GM12878 (cell line): ENCODE data around the gene SDK2. TPM values are rescaled to one million over a fixed set of nuclear protein-coding genes. Genes with fewer than 3 reads are reported as not detected.

ENCODE experiments used
- ATAC-seq: fragments of 200-7000 bp; cut with Tn5 transposase; 3 replicates; pipeline ENCODE4 v1.9.1; 2020; ENCODE audit warnings: mild to moderate bottlenecking, moderate library complexity
- BruUV-seq: library from RNA; stranded (reverse); fragments of 400-500 nt; replicated peaks from 2 replicates; lab custom pipeline; 2021; lab: Mats Ljungman, UMichigan
- CTCF ChIA-PET: fragments of 300-600 bp; sonication (Branson Sonifier 250); formaldehyde crosslinking; extraction: SDS; loops from one replicate; lab custom pipeline; 2021; ENCODE audit warnings: inconsistent platforms; lab: Yijun Ruan, JAX
- POLR2A ChIA-PET: fragments of 350-600 bp; formaldehyde crosslinking; extraction: SDS; loops from one replicate; lab custom pipeline; 2021; ENCODE audit warnings: inconsistent platforms; lab: Charles Lee
- RAD21 ChIA-PET: fragments of 300-600 bp; sonication (Branson Sonifier 250); formaldehyde crosslinking; loops from one replicate; lab custom pipeline; 2023; ENCODE audit warnings: antibody characterized with exemption; ENCODE audit not compliant: unreplicated experiment; lab: Charles Lee
- SMC1A ChIA-PET: fragments of 300-600 bp; sonication (Branson Sonifier 250); formaldehyde crosslinking; loops from one replicate; lab custom pipeline; 2023; ENCODE audit not compliant: unreplicated experiment, uncharacterized antibody; lab: Charles Lee
- DNase-seq: peaks from one replicate; pipeline ENCODE4 v3.0.0-alpha.2; 2011; ENCODE audit warnings: low read depth, low spot score
- FAIRE-seq: peaks from 3 replicates; lab custom pipeline; 2011; peaks lifted over from hg19 to GRCh38; lab: Jason Lieb, UNC
- H2AFZ ChIP-seq: 2 replicates; pipeline ENCODE4 v1.6.0; 2011; ENCODE audit warnings: low read depth, low read length, control low read depth; ENCODE audit not compliant: control insufficient read depth
- H3K27ac ChIP-seq: 2 replicates; pipeline ENCODE4 v1.5.1; 2011; ENCODE audit warnings: control low read depth; ENCODE audit not compliant: control insufficient read depth, insufficient read depth
- H3K27me3 ChIP-seq, 2 experiments: replicated peaks in 1 of 2; 2 replicates each; pipeline versions ENCODE4 v1.6.0 to v1.6.1; 2011; ENCODE audit warnings: low read length in 1 of 2; ENCODE audit not compliant: control insufficient read depth in 2 of 2, insufficient read depth in 2 of 2
- H3K36me3 ChIP-seq, 2 experiments: 2 replicates each; pipeline ENCODE4 v1.5.1; 2011; ENCODE audit warnings: low read length in 1 of 2; ENCODE audit not compliant: control insufficient read depth in 2 of 2, insufficient read depth in 2 of 2
- H3K4me1 ChIP-seq: 2 replicates; pipeline ENCODE4 v1.6.1; 2011; ENCODE audit warnings: mild to moderate bottlenecking, low read length, moderate library complexity, mixed read lengths; ENCODE audit not compliant: control insufficient read depth, insufficient read depth
- H3K4me2 ChIP-seq: 2 replicates; pipeline ENCODE4 v1.6.0; 2011; ENCODE audit warnings: control low read depth; ENCODE audit not compliant: control insufficient read depth, insufficient read depth
- H3K4me3 ChIP-seq: fragments of 200-600 bp; sonication (generic); 2 replicates; pipeline ENCODE4 v1.5.1; 2016
- H3K79me2 ChIP-seq: 2 replicates; pipeline ENCODE4 v1.6.0; 2011; ENCODE audit warnings: low read length; ENCODE audit not compliant: control insufficient read depth, insufficient read depth
- H3K9ac ChIP-seq: 2 replicates; pipeline ENCODE4 v1.8.0; 2011; ENCODE audit warnings: low read length, control low read depth, mixed read lengths; ENCODE audit not compliant: control insufficient read depth, insufficient read depth
- H3K9me3 ChIP-seq: replicated peaks from 3 replicates; pipeline ENCODE4 v1.5.1; 2011; ENCODE audit warnings: mild to moderate bottlenecking, low read length; ENCODE audit not compliant: control insufficient read depth, insufficient read depth
- H4K20me1 ChIP-seq: 2 replicates; pipeline ENCODE4 v1.6.0; 2011; ENCODE audit not compliant: control insufficient read depth, insufficient read depth
- BCL3 ChIP-seq: IDR thresholded peaks from 2 replicates; pipeline ENCODE4 v1.6.1; 2011; ENCODE audit warnings: borderline replicate concordance, low read depth, mild to moderate bottlenecking, moderate library complexity, low read length; ENCODE audit not compliant: insufficient read depth, poor library complexity, severe bottlenecking
- BRCA1 ChIP-seq: IDR thresholded peaks from 2 replicates; pipeline ENCODE4 v1.6.1; 2011; ENCODE audit warnings: low read depth, low read length, improper control_type of control experiment
- CBX3 ChIP-seq: fragments of 200-600 bp; sonication (generic); IDR thresholded peaks from 2 replicates; pipeline ENCODE4 v1.6.1; 2016; ENCODE audit warnings: low read depth, borderline replicate concordance
- CREM ChIP-seq: IDR thresholded peaks from 2 replicates; pipeline ENCODE4 v1.6.1; 2014; ENCODE audit warnings: antibody characterized with exemption, low read depth
- ELK1 ChIP-seq: IDR thresholded peaks from 2 replicates; pipeline ENCODE4 v1.6.1; 2012; ENCODE audit warnings: low read depth, low read length, improper control_type of control experiment
- FOXK2 ChIP-seq: fragments of 450-650 bp; IDR thresholded peaks from 2 replicates; pipeline ENCODE4 v1.6.1; 2017; ENCODE audit warnings: mild to moderate bottlenecking, moderate library complexity
- HDGF ChIP-seq: fragments of 450-650 bp; IDR thresholded peaks from 2 replicates; pipeline ENCODE4 v1.6.1; 2016; ENCODE audit warnings: antibody characterized with exemption
- IKZF2 ChIP-seq, 2 experiments: fragments of 450-650 bp; IDR thresholded peaks; 2 replicates each; pipeline ENCODE4 v1.6.1; 2017; ENCODE audit warnings: mild to moderate bottlenecking in 2 of 2, moderate library complexity in 2 of 2
- PAX5 ChIP-seq: IDR thresholded peaks from 2 replicates; pipeline ENCODE4 v1.6.1; 2011; ENCODE audit warnings: low read depth, low read length, borderline replicate concordance
- PKNOX1 ChIP-seq: fragments of 450-650 bp; IDR thresholded peaks from 2 replicates; pipeline ENCODE4 v1.6.1; 2016; ENCODE audit warnings: mild to moderate bottlenecking
- RAD51 ChIP-seq: fragments of 450-650 bp; IDR thresholded peaks from 2 replicates; pipeline ENCODE4 v1.6.1; 2016; ENCODE audit warnings: moderate library complexity, mild to moderate bottlenecking, inconsistent platforms
- RUNX3 ChIP-seq: IDR thresholded peaks from 2 replicates; pipeline ENCODE4 v1.6.1; 2012; ENCODE audit warnings: low read length, inconsistent platforms
- TCF3 ChIP-seq: IDR thresholded peaks from 2 replicates; pipeline ENCODE4 v1.6.1; 2012; ENCODE audit warnings: low read depth, mild to moderate bottlenecking, low read length, borderline replicate concordance; ENCODE audit not compliant: insufficient read depth
- ZBED1 ChIP-seq: IDR thresholded peaks from 2 replicates; pipeline ENCODE4 v1.6.1; 2016; ENCODE audit warnings: borderline replicate concordance
- ZZZ3 ChIP-seq: IDR thresholded peaks from 2 replicates; pipeline ENCODE4 v1.6.1; 2011; ENCODE audit warnings: low read depth; ENCODE audit not compliant: control insufficient read depth, insufficient read length
- WGBS: methylation state at CpG from one replicate; pipeline ENCODE4 v1.1.6; 2016; ENCODE audit warnings: low lambda C conversion rate; ENCODE audit not compliant: insufficient replicate concordance, insufficient coverage; ENCODE audit errors: missing lambda C conversion rate; 5-methylcytosine and 5-hydroxymethylcytosine counted together
- in situ Hi-C: fragments of 300-500 bp; cut with MboI; formaldehyde crosslinking; loops from 9 replicates; pipeline ENCODE4 v1.14.3; 2018; ENCODE audit warnings: mixed read lengths
- intact Hi-C: fragments of 100-400 bp; cut with micrococcal nuclease; formaldehyde crosslinking; loops from one replicate; pipeline ENCODE4 v1.14.2; 2022; ENCODE audit not compliant: unreplicated experiment
- polyA plus RNA-seq, 11 experiments: library from polyadenylated mRNA; depleted of rRNA in 4 of 11; unstranded in 6 of 11; stranded (reverse) in 5 of 11; fragments of >200 nt; fragmentation: Nextera tagmentation in 4 of 11; fragmentation: Illumina TruSeq in 1 of 11; extraction: Ambion mirVana in 4 of 11; extraction: Trizol in 1 of 11; gene quantifications; 1 replicate in 1 of 11; 2 replicates in 10 of 11; pipeline versions ENCODE4 v1.2.1 to v1.2.3, GENCODE V29; 2011 to 2016; ENCODE audit warnings: inconsistent platforms in 2 of 11, missing spikeins in 2 of 11, low read depth in 1 of 11
- total RNA-seq, 4 experiments: library from RNA; depleted of rRNA in 3 of 4; stranded (reverse); fragments of >200 nt in 3 of 4; fragmentation: Illumina TruSeq in 1 of 4; extraction: Trizol in 1 of 4; gene quantifications; 2 replicates each; pipeline versions ENCODE4 v1.2.1 to v1.2.3, GENCODE V29; 2013 to 2021
- TF ChIP-seq, protein P1 (sequence below): IDR thresholded peaks from 2 replicates; pipeline ENCODE4 v1.6.1; 2011; ENCODE audit warnings: low read depth, low read length, improper control_type of control experiment, borderline replicate concordance
- TF ChIP-seq, protein P2 (sequence below): fragments of 450-650 bp; IDR thresholded peaks from 2 replicates; pipeline ENCODE4 v1.6.1; 2016; ENCODE audit warnings: mild to moderate bottlenecking
- TF ChIP-seq, protein P3 (sequence below): fragments of 450-650 bp; conservative IDR thresholded peaks from 2 replicates; pipeline ENCODE4 v1.6.1; 2017; ENCODE audit warnings: mild to moderate bottlenecking, moderate library complexity

Gene SDK2
- total and polyA plus RNA-seq, 10 of the 15 experiments (the other 5 are each of a cell fraction or from before 2014, with no cell fraction given), result 0.03 to 0.08 (median 0.03) TPM; not detected in 7

DNA sequence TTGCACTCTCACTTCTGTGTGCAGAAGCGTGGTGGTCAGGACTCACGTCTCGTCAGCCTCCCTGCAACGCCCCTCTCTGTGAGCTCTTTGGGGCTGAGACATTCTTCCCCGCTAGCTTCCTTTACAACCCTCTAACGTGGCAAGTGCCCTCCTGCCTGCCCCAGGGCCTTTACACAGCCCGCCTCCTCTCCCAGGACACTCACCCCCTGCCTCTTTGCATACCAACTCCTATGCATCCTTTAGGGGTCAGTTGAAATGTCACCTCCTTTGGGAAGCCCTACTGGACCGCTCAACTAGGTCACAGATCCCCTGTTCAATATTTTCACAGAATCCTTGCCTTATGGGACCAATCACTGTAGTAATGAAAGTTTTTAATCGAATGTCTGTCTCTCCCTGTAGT is 61.4 kb downstream of the SDK2 start:
- no peak overlapping the region for H3K4me2 ChIP-seq
- in situ Hi-C loops (no loop called here), intact Hi-C loops (no loop called here)
- H3K36me3 ChIP-seq, result no peaks in the 10 kb centered on the region
- no peaks in the 10 kb centered on the region for H3K9me3 ChIP-seq
- H3K4me1 ChIP-seq, result no peaks in the 10 kb centered on the region
- H2AFZ ChIP-seq, result no peak overlapping the region
- ChIA-PET POLR2A (no interaction called here), SMC1A (no interaction called here), CTCF (no interaction called here), RAD21 (no interaction called here)
- no peak overlapping the region for H3K27ac ChIP-seq
- WGBS, result 14% methylated on average over 9 of the region's 9 CpGs
- no TSS peak for BruUV-seq
- FAIRE-seq (no peak), DNase-seq (no peak), ATAC-seq (no peak)
- H3K79me2 ChIP-seq, result no peaks in the 10 kb centered on the region
- no peaks in the 10 kb centered on the region for H4K20me1 ChIP-seq
- no peak overlapping the region for H3K4me3 ChIP-seq
- no peak overlapping the region for H3K9ac ChIP-seq
- peaks cover 0 to 6% of the 10 kb centered on the region in 2 experiments; a peak in 3 of 4 replicates for H3K27me3 ChIP-seq
- no peak for TF ChIP-seq IKZF2 (IDR thresholded peaks at IDR 0.05)
- TF ChIP-seq CBX3, result no peak
- TF ChIP-seq FOXK2, result no peak
- TF ChIP-seq, protein P1, sequence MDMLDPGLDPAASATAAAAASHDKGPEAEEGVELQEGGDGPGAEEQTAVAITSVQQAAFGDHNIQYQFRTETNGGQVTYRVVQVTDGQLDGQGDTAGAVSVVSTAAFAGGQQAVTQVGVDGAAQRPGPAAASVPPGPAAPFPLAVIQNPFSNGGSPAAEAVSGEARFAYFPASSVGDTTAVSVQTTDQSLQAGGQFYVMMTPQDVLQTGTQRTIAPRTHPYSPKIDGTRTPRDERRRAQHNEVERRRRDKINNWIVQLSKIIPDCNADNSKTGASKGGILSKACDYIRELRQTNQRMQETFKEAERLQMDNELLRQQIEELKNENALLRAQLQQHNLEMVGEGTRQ, result no peak
- TF ChIP-seq, protein P2, sequence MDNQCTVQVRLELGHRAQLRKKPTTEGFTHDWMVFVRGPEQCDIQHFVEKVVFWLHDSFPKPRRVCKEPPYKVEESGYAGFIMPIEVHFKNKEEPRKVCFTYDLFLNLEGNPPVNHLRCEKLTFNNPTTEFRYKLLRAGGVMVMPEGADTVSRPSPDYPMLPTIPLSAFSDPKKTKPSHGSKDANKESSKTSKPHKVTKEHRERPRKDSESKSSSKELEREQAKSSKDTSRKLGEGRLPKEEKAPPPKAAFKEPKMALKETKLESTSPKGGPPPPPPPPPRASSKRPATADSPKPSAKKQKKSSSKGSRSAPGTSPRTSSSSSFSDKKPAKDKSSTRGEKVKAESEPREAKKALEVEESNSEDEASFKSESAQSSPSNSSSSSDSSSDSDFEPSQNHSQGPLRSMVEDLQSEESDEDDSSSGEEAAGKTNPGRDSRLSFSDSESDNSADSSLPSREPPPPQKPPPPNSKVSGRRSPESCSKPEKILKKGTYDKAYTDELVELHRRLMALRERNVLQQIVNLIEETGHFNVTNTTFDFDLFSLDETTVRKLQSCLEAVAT, result no peak
- no peak for TF ChIP-seq PAX5
- TF ChIP-seq BCL3, result no peak
- no peak for TF ChIP-seq RUNX3
- TF ChIP-seq, protein P3, sequence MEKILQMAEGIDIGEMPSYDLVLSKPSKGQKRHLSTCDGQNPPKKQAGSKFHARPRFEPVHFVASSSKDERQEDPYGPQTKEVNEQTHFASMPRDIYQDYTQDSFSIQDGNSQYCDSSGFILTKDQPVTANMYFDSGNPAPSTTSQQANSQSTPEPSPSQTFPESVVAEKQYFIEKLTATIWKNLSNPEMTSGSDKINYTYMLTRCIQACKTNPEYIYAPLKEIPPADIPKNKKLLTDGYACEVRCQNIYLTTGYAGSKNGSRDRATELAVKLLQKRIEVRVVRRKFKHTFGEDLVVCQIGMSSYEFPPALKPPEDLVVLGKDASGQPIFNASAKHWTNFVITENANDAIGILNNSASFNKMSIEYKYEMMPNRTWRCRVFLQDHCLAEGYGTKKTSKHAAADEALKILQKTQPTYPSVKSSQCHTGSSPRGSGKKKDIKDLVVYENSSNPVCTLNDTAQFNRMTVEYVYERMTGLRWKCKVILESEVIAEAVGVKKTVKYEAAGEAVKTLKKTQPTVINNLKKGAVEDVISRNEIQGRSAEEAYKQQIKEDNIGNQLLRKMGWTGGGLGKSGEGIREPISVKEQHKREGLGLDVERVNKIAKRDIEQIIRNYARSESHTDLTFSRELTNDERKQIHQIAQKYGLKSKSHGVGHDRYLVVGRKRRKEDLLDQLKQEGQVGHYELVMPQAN, result no peak
- no peak for TF ChIP-seq BRCA1
- no peak for TF ChIP-seq HDGF
- no peak for TF ChIP-seq PKNOX1
- no peak for TF ChIP-seq TCF3
- no peak for TF ChIP-seq CREM
- no peak for TF ChIP-seq ZZZ3
- TF ChIP-seq RAD51, result no peak
- no peak for TF ChIP-seq ELK1
- TF ChIP-seq ZBED1, result no peak
